Panc1 (cell line): Measurements from ENCODE around the gene ADAMTS14. TPM values are rescaled to one million over a fixed set of nuclear protein-coding genes. Genes with fewer than 3 reads are reported as not detected.

Source experiments
- ATAC-seq: fragments of 200-7000 bp; cut with Tn5 transposase; 2 replicates; pipeline ENCODE4 v1.9.1; 2020; ENCODE audit warnings: mild to moderate bottlenecking, moderate library complexity
- BruUV-seq: library from RNA; stranded (reverse); fragments of 400-500 nt; replicated peaks from 2 replicates; lab custom pipeline; 2021; lab: Mats Ljungman, UMichigan
- CTCF ChIA-PET: fragments of 300-600 bp; sonication (Branson Sonifier 250); formaldehyde crosslinking; loops from one replicate; lab custom pipeline; 2022; ENCODE audit warnings: antibody characterized with exemption; lab: Charles Lee
- POLR2A ChIA-PET: fragments of 300-600 bp; sonication (Branson Sonifier 250); formaldehyde crosslinking; loops from one replicate; lab custom pipeline; 2022; ENCODE audit warnings: antibody characterized with exemption; lab: Charles Lee
- DNase-seq: peaks from one replicate; pipeline ENCODE4 v3.0.0-alpha.2; 2010; ENCODE audit warnings: low read depth, low spot score
- H3K27ac ChIP-seq: 2 replicates; pipeline ENCODE4 v1.5.1; 2011; ENCODE audit warnings: mild to moderate bottlenecking, low read length, inconsistent platforms
- H3K27me3 ChIP-seq: fragments of 200-500 bp; sonication (Bioruptor generic); 2 replicates; pipeline ENCODE4 v1.6.0; 2014; ENCODE audit warnings: low read length, inconsistent platforms; ENCODE audit not compliant: control insufficient read depth, insufficient read depth
- H3K36me3 ChIP-seq: fragments of 200-500 bp; sonication (Bioruptor generic); 2 replicates; pipeline ENCODE4 v1.5.1; 2014; ENCODE audit warnings: inconsistent platforms, mild to moderate bottlenecking, low read length, moderate library complexity; ENCODE audit not compliant: control insufficient read depth, insufficient read depth
- H3K4me1 ChIP-seq: 2 replicates; pipeline ENCODE4 v1.5.1; 2011; ENCODE audit warnings: inconsistent platforms, mild to moderate bottlenecking, low read length, moderate library complexity; ENCODE audit not compliant: control insufficient read depth, insufficient read depth
- H3K4me3 ChIP-seq, 2 experiments: 2 replicates each; pipeline ENCODE4 v1.5.1; 2011 to 2012; ENCODE audit warnings: low read depth in 2 of 2, low read length in 2 of 2, mild to moderate bottlenecking in 2 of 2, inconsistent platforms in 1 of 2, moderate library complexity in 1 of 2
- H3K9me3 ChIP-seq: fragments of 200-500 bp; sonication (Bioruptor generic); 2 replicates; pipeline ENCODE4 v1.5.1; 2014; ENCODE audit warnings: low read depth, mild to moderate bottlenecking, inconsistent platforms, low read length, moderate library complexity; ENCODE audit not compliant: control insufficient read depth, insufficient read depth
- CTCF ChIP-seq: fragments of 450-650 bp; IDR thresholded peaks from 2 replicates; pipeline ENCODE4 v1.5.1; 2017; ENCODE audit warnings: mild to moderate bottlenecking
- POLR2AphosphoS5 ChIP-seq: IDR thresholded peaks from 2 replicates; pipeline ENCODE4 v1.6.1; 2012; ENCODE audit warnings: mild to moderate bottlenecking, low read depth, low read length, moderate library complexity
- REST ChIP-seq, 2 experiments: IDR thresholded peaks; 2 replicates each; pipeline ENCODE4 v1.6.1; 2011 to 2012; ENCODE audit warnings: low read depth in 2 of 2, control low read depth in 1 of 2, low read length in 1 of 2, mild to moderate bottlenecking in 1 of 2, moderate library complexity in 1 of 2; ENCODE audit not compliant: insufficient read depth in 1 of 2
- SIN3A ChIP-seq: IDR thresholded peaks from 2 replicates; pipeline ENCODE4 v1.6.1; 2012; ENCODE audit warnings: low read depth, mild to moderate bottlenecking, low read length, moderate library complexity, borderline replicate concordance; ENCODE audit not compliant: insufficient read depth
- TCF7L2 ChIP-seq: IDR thresholded peaks from 2 replicates; pipeline ENCODE4 v1.6.1; 2011; ENCODE audit warnings: mild to moderate bottlenecking, low read depth, low read length, inconsistent platforms
- in situ Hi-C: cut with HindIII; loops from 2 replicates; pipeline ENCODE4 v1.10.0; 2016; ENCODE audit warnings: low sequenced_read_pairs, low pct_unique_long_range_greater_than_20kb
- intact Hi-C: fragments of 100-400 bp; cut with micrococcal nuclease; formaldehyde crosslinking; loops from one replicate; pipeline ENCODE4 v1.10.0; 2022; ENCODE audit not compliant: unreplicated experiment
- total RNA-seq: library from RNA; stranded (reverse); gene quantifications from one replicate; pipeline ENCODE4 v1.2.1, GENCODE V29; 2021; ENCODE audit not compliant: unreplicated experiment

The ADAMTS14 gene
- total RNA-seq, 1 experiment from 2014 or later: 0.67 TPM

GRCh38 chr10:70751356-70751755 lies 79.0 kb downstream of the ADAMTS14 start:
- ATAC-seq: no peak
- ChIA-PET POLR2A (no interaction called here), CTCF (no interaction called here)
- BruUV-seq: no TSS peak
- Histone ChIP-seq H3K4me3 (no peak overlapping the region), H3K27ac (no peak overlapping the region), H3K36me3 (no peaks in the 10 kb centered on the region), H3K9me3 (no peaks in the 10 kb centered on the region), H3K4me1 (no peaks in the 10 kb centered on the region), H3K27me3 (no peaks in the 10 kb centered on the region)
- no peak for DNase-seq
- intact Hi-C loops: loop anchor here (10.0 kb wide), 1 partner anchor 127 kb away; no protein-coding TSS in a partner anchor
- TF ChIP-seq TCF7L2 (no peak), CTCF (no peak), REST (IDR thresholded peaks at IDR 0.05; ENCODE audit: insufficient read depth in 1 of 2, low read depth in 2 of 2, low read length in 1 of 2) (no peak), SIN3A (no peak), POLR2AphosphoS5 (no peak)
- in situ Hi-C loops: no loop called here

GRCh38 chr10:70751991-70752390 lies 79.7 kb downstream of the ADAMTS14 start:
- TF ChIP-seq CTCF (no peak), TCF7L2 (no peak), SIN3A (no peak)
- H3K9me3 ChIP-seq: no peaks in the 10 kb centered on the region
- BruUV-seq: no TSS peak
- in situ Hi-C loops (no loop called here), intact Hi-C loops (loop anchor here (10.0 kb wide), 1 partner anchor 127 kb away; no protein-coding TSS in a partner anchor)
- no peaks in the 10 kb centered on the region for H3K27me3 ChIP-seq
- H3K27ac ChIP-seq: no peak overlapping the region
- no peak overlapping the region for H3K4me3 ChIP-seq
- ATAC-seq (no peak), DNase-seq (no peak)
- ChIA-PET CTCF (no interaction called here), POLR2A (no interaction called here)
- H3K4me1 ChIP-seq: no peaks in the 10 kb centered on the region
- H3K36me3 ChIP-seq: no peaks in the 10 kb centered on the region
